ENCODE measurements around the gene TENM3.

TENM3 gene

DNA sequence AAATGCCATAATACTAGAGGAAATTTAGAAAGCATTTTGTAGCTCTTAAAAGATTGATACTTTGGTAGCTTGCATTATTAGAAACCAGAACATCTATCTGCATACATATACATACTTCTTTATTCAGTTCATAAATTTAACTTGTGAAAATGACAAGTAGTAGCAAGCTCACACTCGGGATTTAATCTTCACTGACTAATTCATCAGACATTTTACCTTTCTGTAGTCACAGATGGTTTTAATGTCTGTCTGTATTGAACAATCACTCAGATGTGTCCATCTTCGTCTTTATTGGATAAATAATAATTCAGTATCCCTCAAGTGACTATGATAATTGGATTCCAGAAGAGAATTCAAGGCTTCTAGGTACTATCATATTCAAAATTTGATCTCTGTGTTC lies 232.3 kb downstream of the TENM3 start:
- DNase-seq: no peak

DNA sequence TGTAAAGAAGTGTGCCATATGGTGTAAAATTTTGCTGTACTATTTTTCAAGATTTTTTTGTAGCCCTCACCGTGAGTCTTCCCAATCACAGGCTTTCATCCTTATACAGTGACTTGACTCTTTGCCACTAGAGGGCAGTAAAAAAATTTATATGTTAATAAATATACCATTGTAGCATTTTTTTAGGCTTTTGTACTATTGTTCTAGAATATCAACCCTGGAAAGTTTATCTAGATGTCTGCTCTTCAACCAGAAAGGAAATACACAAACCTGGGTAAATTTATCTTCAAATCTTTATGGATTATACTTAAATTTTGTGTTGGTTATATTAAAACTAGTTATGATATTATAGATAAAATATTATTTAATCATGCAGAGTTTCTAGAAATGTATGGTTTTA lies 235.3 kb downstream of the TENM3 start:
- DNase-seq: no peak

DNA sequence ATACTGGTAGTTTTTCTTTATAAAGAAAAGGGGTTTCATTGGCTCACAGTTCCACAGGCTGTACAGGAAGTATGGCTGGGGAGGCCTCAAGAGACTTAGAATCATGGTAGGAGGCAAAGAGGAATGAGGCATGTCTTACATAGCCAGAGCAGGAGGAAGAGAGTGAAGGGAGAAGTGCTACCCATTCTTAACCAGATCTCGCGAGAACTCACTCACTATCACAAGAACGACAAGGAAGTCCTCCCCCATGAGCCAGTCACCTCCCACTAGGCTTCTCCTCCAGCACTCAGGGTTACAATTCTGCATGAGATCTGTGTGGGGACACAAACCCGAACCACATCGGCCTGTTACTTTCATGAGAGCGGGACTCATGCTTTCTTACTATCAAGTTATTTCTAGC lies 240.5 kb downstream of the TENM3 start:
- DNase-seq: no peak

DNA sequence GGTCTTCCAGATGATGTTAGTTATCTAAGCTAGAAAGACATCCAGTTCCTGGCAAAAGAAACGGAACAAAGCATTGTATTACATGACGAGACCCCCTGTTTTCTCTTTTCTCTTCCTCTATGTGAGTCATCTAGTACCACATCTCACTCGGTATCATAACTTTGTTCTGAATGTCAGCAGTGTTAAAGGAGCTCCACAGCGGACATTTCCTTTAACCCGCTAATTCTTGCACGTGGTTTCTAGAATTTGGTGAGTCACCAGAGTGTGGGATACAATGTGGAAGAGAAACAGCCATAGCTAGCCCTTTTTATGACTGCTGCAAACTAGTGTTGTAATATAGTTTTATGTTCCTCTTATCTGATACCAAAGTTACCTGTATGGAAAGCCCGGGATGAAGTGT lies 243.7 kb downstream of the TENM3 start:
- no peak for DNase-seq

DNA sequence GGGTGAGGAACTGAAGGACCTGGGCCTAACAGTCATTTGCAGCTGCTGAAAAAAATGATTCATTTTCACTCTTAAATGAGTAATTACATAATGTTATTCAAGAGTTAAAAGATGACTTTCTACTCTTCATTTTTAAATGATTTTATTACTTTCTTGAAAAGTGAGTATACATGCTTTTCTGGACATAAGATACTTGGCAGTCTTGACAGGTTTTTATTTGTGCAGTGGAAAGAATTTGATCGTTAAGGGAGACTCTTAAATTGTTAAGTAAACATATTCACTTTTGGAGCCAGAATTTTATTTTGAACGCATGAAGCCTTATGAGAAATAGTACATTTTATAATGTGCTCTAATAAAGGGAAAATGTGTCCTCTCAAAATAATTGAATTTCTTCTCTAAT lies 245.7 kb downstream of the TENM3 start:
- no peak for DNase-seq

DNA sequence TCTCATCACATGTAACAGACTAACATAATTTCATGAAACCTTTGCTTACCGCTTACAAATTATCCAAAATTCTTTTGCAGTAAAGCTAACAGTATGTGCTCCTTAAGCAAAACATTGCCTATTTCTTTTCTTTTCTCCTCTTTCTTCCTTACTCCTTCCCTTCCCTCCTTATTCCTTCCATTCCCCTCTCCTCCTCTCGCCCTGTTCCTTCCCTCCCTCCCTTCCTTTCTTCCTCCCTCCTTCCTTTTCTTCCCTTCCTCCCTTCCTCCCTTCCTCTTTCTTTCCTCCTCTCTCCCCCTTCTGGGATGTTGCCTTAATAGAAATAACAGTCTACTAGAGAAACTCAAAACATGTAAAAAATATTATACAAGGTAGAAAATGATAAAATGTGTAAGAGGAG lies 246.4 kb downstream of the TENM3 start:
- no peak for DNase-seq

DNA sequence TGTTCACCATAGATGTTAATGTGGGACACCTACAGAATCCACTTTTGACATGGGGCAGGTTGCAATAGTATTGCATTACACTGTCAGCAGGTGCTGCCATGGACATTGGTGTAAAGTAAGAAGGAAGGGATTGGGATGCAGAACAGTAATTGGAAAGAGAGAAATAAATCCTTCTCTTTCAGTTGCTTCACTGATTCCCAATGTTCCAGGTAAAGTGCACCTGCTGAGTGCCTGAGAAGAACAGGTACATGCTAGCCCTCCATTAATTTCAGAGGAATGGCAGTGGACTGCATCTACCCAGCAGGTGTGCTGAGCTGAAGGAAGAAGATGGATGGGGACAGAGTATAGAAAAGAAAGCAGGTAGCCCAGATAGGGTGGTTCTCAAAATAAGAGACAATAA lies 248.5 kb downstream of the TENM3 start:
- no peak for DNase-seq

DNA sequence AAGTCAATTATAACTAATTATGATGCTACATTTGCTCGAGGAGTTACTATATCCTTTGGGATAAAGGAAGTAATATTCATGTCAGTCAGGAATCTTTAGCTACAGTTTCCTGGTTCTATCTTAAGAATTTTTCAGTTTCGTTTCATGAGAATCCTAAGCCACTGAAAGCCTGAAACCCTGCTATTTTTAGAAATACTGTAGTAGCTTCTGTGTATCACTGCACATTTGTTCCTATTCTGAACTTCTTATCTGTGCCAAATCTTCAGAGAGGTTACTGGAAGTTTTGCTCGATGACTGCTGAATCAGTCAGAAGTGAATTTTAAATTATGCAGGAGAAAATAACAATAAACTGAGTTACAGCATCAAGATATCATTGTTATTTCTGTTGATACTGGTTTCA lies 249.2 kb downstream of the TENM3 start:
- no peak for DNase-seq

DNA sequence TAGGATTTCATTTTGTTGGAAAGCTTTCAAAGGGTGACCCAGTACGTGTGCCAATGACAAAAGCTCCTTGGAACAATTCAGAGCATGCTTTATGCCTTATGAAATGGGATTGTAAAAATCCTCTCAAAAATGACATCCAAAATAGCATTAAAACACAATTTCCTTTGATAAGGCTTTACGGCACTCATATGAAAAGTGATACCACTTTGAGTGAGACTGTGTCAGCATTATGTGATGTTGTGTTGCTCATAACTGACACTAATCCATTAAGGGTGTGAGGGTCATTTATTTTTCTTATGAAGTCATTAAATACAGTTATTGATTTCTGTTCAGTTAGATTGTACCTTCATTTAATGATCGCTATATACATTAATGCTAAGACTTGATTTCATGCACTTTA lies 250.2 kb downstream of the TENM3 start:
- no peak for DNase-seq

DNA sequence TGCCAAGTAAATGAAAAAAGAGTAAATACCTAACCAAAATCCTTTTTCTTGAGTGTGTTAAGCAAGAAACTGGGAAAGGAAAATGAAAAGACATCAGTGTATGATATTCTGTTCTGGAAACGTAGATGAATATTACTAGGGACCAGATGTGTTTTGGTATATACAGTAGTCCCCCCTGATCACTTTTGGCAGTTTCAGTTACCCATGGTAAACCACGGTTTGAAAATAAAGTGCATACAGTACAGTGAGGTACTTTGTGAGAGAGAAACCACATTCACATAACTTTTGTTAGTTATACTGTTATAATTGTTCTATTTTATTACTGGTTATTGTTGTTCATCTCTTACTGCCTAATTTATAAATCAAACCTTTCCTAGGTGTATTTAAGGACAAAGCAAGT lies 250.9 kb downstream of the TENM3 start:
- DNase-seq: no peak

DNA sequence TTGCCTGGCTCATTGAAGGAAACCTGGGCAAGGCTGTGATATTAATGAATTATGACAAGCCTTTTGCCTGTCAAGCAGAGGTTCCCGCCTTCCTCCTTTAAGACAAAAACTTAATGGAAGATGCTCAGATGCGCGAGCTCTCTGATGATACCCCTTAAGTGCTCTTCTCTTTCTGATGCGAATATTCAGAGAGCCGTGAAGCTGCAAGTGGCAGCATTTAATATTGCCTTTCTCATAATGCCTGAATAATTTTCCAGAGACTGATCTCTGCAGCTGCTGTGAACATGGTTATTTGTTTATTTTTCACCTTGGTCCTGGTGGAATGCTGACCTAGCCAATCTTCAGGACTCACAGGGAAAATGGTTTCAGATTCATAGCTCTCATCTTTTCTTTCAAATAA lies 251.8 kb downstream of the TENM3 start:
- DNase-seq: no peak

DNA sequence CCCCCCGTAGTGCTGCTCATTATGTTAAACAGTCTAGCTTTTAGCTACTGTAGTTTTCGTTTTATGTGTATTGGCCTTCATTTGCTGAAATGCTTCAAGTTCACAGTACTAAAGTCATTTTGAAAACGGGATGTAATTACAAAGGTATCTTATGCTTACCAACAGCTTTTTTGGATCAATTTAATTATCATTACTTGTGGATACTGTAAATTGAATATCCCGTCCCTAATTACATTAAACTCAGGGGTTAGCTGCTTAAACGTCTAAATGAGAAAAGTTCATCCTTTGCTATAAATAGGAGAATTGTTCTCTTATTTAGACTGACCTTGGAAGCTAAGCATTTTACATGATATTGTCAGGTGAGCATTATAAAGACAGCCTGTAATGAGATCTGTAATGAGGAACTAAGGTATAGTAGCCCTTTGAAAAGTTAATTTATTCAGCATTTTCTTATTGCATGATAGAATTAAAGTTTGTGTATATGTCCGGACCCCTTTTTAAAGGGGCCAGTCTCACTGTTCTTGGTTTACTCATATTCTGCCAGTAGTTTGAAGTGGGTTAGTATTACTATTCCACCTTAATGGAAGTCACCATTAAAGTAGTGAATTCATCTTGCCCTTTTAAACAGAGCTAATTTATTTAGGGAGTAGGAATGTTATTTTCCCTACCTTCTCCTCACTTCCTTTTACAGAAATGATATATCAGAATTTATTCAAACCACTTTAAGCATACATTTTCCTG lies 252.6 kb downstream of the TENM3 start:
- no peak for DNase-seq

DNA sequence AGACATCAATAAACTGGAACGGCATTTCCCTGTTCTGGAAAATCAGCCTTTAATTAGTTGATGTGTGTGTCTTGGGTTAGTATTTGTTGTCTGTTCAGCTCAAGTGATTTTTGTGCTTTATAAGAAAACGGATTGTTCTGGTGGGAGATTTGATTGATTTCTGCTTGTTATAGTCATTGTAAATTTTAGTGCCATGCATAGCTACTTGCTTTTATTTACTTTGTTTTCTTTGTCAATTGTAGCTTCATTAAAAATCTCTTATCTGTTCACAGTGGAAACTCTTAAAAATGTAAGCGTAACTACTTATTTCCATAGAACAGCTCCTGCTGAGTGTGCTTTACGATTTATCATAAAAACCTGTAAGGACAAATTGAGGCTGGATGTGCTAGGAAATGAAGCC lies 253.2 kb downstream of the TENM3 start:
- no peak for DNase-seq

DNA sequence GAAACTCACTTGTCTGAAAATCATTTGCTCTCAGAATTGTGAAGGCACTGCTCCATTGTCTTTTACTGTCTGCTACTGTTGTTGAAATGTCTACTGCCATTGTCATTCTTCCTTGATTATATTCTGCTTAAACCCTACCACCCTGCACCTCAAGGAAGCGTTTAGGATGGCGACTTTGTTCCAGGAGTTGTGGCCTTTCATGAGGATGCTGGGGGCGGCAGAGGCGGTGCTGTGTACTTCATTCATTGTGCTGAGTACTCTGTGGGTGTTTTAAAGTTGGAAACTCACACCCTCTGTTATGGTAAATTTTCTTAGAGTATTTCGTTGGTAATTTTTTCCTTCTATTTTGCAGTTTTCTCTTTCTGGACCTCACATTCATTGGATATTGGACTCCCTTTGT lies 258.9 kb downstream of the TENM3 start:
- DNase-seq: no peak

DNA sequence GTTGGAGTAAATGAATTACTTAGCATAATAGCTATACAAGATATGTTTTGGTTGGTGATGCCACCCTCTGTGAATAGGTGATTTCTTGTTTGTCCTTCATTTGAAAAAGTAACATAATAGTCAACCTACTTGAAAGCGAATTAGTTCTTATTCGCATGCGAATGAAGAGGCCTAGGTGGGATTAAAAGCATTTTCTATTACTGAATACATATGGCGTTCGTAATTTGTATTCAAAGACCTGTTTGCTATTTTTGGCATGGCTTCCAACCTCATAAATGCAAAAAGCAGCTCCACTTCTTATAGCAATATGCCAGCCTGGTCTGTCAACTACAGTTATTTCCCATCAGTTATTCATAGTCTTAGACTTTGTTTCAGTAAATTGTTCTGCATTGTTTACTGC lies 261.3 kb downstream of the TENM3 start:
- no peak for DNase-seq

DNA sequence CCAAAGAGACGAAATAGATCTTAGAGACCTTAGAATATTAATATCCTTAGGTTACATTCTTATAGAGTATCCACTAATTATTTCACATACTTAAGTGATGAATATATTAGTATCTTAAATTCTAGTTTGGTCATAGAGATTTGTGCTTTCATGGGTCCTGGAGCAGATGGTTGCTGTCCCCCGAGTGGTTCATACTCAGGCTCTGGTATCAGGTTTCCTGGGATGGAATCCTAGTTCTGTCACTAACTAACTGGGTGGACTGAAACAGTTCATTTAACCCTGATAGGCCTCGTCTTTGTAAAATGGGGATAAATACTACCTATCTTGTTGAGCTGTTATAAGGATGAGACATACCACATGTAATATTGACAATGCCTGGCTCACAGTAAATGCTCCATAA lies 264.6 kb downstream of the TENM3 start:
- no peak for DNase-seq

DNA sequence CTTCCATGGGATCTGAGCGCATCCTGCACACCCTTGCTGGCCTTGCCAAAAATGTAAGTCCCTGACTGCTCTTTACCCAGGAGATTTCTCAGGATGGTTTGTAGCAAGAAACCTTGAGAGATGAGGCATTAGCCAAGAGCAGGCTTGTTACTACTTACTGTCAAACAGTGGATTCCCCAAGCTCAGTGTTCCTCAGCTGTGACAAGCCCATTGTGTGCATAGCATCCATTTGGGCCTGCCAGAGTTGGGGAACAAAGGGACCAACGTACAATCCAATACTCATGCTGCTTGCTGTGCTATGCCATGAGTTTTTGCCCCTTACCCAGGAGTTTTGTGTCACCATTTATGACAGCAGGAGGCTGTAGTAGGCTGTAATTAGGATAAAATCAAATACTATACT lies 267.6 kb downstream of the TENM3 start:
- DNase-seq: no peak

DNA sequence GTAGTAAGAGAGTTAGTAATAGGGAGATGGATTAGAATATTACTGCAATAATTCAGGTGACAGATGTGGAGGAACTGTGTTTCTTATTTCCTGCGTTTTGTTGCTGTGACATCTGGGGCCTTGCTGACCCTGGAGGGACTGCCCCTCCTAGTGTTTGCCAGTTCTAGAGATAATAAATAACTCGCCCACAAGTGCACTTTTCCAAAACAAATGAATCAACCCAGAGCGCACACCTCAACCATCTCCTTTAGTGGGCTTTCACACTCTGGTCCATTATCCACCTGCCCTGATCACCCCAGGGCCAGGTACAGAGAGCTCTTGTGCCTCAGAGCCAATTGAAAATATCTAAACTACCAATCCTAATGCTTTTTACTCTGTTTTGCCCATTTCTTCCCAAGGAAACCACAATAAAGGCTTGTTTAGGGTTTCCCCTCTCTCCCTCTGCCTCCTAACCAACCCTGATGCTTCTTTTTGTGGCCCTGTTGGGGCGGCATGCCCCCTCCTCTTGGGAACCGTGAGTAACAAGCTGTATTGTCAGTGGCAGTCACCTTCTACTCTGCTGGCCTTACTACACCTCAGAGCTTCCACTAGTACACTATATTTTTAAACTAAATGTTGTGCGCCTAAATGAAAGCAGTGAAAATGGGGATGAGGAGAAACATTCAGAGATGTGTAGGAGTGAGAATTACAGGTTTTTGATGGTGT lies 270.5 kb downstream of the TENM3 start:
- no peak for DNase-seq

DNA sequence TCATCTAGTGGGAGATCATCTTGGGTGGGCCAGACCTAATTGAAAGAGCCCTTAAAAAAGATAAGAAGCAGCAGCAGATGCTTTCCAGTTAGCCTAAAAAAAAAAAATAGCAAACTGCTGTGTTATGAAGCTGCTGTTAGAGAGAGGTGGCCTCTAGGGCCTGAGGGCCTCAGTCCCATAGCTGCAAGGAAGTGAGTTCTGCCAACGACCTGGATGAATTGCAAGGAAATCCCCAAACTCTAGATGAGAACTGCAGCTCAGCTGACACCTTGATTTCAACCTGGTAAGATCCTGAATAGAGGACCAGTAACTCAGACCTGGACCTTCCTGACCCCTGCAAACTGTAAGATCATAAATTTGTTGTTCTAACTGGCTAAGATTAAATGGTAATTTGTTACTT lies 275.2 kb downstream of the TENM3 start:
- DNase-seq: no peak

DNA sequence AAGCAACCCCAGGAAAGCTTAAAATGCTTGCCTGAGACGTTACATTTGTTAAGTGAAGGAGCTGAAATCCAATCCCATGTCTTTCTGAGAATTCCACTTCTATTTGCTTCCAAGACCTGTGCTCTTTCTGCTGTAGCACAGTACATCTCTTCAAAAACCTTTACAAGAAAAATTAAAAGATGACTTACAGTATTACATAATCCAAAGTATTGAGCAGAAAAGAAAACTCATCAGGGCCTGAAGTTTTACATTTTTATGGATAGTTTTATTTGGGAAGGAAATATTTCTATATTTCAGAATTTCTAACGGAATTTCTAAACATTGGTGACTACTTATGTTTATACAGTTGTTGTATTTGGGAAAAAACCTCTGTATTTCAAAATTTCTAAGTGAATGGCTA lies 276.3 kb downstream of the TENM3 start:
- no peak for DNase-seq

DNA sequence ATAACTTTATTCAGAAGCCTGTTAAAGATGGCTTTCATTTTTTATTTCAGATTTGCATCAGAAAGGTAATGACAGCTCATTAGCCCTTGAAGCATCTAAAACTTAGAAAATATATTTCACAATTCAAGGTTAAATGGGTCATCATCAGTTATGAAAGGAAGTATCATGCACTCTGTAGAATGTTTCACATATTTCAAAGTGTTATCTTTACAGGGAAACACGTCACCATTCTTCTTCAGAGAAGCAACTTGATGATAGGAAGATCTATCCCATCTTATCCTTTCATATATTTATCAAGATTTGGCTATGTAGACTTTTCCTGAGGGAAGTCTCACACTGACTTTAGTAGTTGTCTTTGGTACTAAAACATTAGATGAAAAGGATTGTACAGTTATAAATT lies 277.8 kb downstream of the TENM3 start:
- no peak for DNase-seq

DNA sequence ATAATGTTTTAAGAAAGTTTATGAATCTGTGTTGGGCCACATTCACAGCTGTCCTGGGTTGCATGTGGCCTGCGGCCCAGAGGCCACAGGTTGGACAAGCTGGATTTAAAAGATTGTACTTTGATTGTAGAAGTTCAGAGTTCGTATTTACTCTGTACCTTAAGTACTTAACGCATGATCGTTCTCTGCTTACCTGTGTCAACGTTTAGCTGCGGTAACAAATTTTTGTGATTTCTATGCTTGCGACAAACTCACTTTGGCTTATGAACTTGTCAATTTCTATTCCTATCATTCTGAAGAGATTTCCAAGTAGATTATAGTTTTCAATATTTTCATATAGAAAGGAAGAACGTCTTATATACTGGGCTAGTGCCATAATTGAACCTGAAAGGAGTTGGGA lies 285.6 kb downstream of the TENM3 start:
- DNase-seq: no peak

DNA sequence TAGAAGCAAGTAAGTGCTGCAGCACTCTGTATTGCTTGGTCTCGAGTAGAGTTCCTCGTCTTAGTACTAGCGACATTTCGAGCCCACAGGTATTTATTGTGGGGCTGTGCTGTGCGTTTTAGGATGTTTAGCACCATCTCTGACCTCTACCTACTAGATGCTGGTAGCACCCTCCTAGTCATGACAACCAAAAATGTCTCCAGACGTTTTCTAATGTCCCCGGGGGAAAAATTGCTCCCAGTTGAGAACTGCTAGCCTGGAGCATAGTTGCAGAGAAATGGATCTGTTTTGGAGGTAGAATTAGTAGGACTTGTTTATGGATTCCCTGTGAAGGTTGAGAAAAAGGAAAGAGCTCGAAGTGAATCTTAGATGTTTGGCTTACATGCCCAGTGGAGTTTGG lies 287.2 kb downstream of the TENM3 start:
- DNase-seq: no peak

DNA sequence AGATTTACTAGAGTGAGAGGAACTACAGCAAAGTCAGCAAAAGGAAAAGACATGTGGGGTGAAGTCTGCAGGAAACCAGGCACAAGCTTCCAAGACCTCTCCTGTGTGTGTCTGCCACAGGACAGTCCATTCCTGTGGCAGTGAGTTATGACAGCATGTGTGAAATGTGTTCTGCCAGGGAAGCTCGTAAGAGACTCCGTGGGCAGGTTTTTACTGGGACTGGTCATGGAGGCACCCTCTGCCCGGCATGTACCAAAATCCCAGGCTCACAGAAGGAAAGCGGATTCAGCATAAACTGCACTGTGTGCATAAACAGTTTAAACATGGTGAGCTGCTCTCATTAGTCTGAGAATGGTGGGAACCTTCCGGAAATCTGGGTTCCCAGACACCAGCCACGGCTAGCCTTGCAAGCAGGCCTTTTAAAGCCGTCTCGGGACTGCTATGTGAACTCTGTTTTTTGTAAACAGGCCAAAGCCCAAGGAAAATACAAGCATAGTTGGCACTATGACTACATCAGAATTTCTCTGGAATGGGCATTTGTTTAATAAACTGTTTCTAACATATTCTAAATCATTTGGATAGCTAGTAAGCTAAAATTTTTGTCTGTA lies 288.5 kb downstream of the TENM3 start:
- DNase-seq: no peak

DNA sequence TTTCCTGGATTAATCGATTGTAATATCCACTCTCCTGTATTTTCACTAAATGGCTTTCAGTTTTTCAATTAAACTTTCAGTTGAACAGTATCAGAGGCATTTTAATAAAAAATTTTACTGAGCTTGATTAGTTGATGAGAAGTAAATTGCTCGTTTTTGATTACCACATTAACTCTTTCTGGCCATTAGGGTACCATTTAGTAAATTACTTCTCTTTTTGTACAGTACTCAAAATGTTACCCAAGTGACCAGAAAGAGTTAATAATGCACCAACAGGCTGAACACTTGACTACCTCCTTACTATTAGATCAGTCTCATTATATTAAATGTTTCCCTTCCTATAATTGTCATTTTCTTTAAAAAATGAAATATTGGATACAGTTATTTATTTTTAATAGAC lies 289.2 kb downstream of the TENM3 start:
- no peak for DNase-seq
